GM12878 (cell line): ENCODE data around the gene NKAIN2. TPM values are rescaled to one million over a fixed set of nuclear protein-coding genes. Genes with fewer than 3 reads are reported as not detected.

Experiments
- ATAC-seq: fragments of 200-7000 bp; cut with Tn5 transposase; 3 replicates; pipeline ENCODE4 v1.9.1; 2020; ENCODE audit warnings: mild to moderate bottlenecking, moderate library complexity
- BruUV-seq: library from RNA; stranded (reverse); fragments of 400-500 nt; replicated peaks from 2 replicates; lab custom pipeline; 2021; lab: Mats Ljungman, UMichigan
- CTCF ChIA-PET: fragments of 300-600 bp; sonication (Branson Sonifier 250); formaldehyde crosslinking; extraction: SDS; loops from one replicate; lab custom pipeline; 2021; ENCODE audit warnings: inconsistent platforms; lab: Yijun Ruan, JAX
- POLR2A ChIA-PET: fragments of 350-600 bp; formaldehyde crosslinking; extraction: SDS; loops from one replicate; lab custom pipeline; 2021; ENCODE audit warnings: inconsistent platforms; lab: Charles Lee
- RAD21 ChIA-PET: fragments of 300-600 bp; sonication (Branson Sonifier 250); formaldehyde crosslinking; loops from one replicate; lab custom pipeline; 2023; ENCODE audit warnings: antibody characterized with exemption; ENCODE audit not compliant: unreplicated experiment; lab: Charles Lee
- SMC1A ChIA-PET: fragments of 300-600 bp; sonication (Branson Sonifier 250); formaldehyde crosslinking; loops from one replicate; lab custom pipeline; 2023; ENCODE audit not compliant: unreplicated experiment, uncharacterized antibody; lab: Charles Lee
- DNase-seq: peaks from one replicate; pipeline ENCODE4 v3.0.0-alpha.2; 2011; ENCODE audit warnings: low read depth, low spot score
- FAIRE-seq: peaks from 3 replicates; lab custom pipeline; 2011; peaks lifted over from hg19 to GRCh38; lab: Jason Lieb, UNC
- H2AFZ ChIP-seq: 2 replicates; pipeline ENCODE4 v1.6.0; 2011; ENCODE audit warnings: low read depth, low read length, control low read depth; ENCODE audit not compliant: control insufficient read depth
- H3K27ac ChIP-seq: 2 replicates; pipeline ENCODE4 v1.5.1; 2011; ENCODE audit warnings: control low read depth; ENCODE audit not compliant: control insufficient read depth, insufficient read depth
- H3K27me3 ChIP-seq, 2 experiments: replicated peaks in 1 of 2; 2 replicates each; pipeline versions ENCODE4 v1.6.0 to v1.6.1; 2011; ENCODE audit warnings: low read length in 1 of 2; ENCODE audit not compliant: control insufficient read depth in 2 of 2, insufficient read depth in 2 of 2
- H3K36me3 ChIP-seq, 2 experiments: 2 replicates each; pipeline ENCODE4 v1.5.1; 2011; ENCODE audit warnings: low read length in 1 of 2; ENCODE audit not compliant: control insufficient read depth in 2 of 2, insufficient read depth in 2 of 2
- H3K4me1 ChIP-seq: 2 replicates; pipeline ENCODE4 v1.6.1; 2011; ENCODE audit warnings: mild to moderate bottlenecking, low read length, moderate library complexity, mixed read lengths; ENCODE audit not compliant: control insufficient read depth, insufficient read depth
- H3K4me2 ChIP-seq: 2 replicates; pipeline ENCODE4 v1.6.0; 2011; ENCODE audit warnings: control low read depth; ENCODE audit not compliant: control insufficient read depth, insufficient read depth
- H3K4me3 ChIP-seq: fragments of 200-600 bp; sonication (generic); 2 replicates; pipeline ENCODE4 v1.5.1; 2016
- H3K79me2 ChIP-seq: 2 replicates; pipeline ENCODE4 v1.6.0; 2011; ENCODE audit warnings: low read length; ENCODE audit not compliant: control insufficient read depth, insufficient read depth
- H3K9ac ChIP-seq: 2 replicates; pipeline ENCODE4 v1.8.0; 2011; ENCODE audit warnings: low read length, control low read depth, mixed read lengths; ENCODE audit not compliant: control insufficient read depth, insufficient read depth
- H3K9me3 ChIP-seq: replicated peaks from 3 replicates; pipeline ENCODE4 v1.5.1; 2011; ENCODE audit warnings: mild to moderate bottlenecking, low read length; ENCODE audit not compliant: control insufficient read depth, insufficient read depth
- H4K20me1 ChIP-seq: 2 replicates; pipeline ENCODE4 v1.6.0; 2011; ENCODE audit not compliant: control insufficient read depth, insufficient read depth
- BMI1 ChIP-seq: fragments of 450-650 bp; IDR thresholded peaks from 2 replicates; pipeline ENCODE4 v1.6.1; 2016; ENCODE audit warnings: mild to moderate bottlenecking, moderate library complexity, borderline replicate concordance
- CREM ChIP-seq: IDR thresholded peaks from 2 replicates; pipeline ENCODE4 v1.6.1; 2014; ENCODE audit warnings: antibody characterized with exemption, low read depth
- EP300 ChIP-seq, 2 experiments: fragments of 150-350 bp in 1 of 2; IDR thresholded peaks; 2 replicates each; pipeline ENCODE4 v1.6.1; 2011 to 2012; ENCODE audit warnings: low read depth in 2 of 2, low read length in 2 of 2, borderline replicate concordance in 1 of 2, improper control_type of control experiment in 1 of 2, inconsistent platforms in 1 of 2; ENCODE audit not compliant: control insufficient read depth in 1 of 2
- ETV6 ChIP-seq, 2 experiments: fragments of 450-650 bp in 1 of 2; IDR thresholded peaks in 1 of 2; conservative IDR thresholded peaks in 1 of 2; 2 replicates each; pipeline ENCODE4 v1.6.1; 2014; ENCODE audit warnings: antibody characterized with exemption in 1 of 2, borderline replicate concordance in 1 of 2, low read depth in 1 of 2, mild to moderate bottlenecking in 1 of 2, moderate library complexity in 1 of 2
- GABPA ChIP-seq: IDR thresholded peaks from 2 replicates; pipeline ENCODE4 v1.6.1; 2014; ENCODE audit warnings: antibody characterized with exemption, low read depth, mild to moderate bottlenecking, inconsistent platforms
- IKZF1 ChIP-seq: fragments of 450-650 bp; conservative IDR thresholded peaks from 2 replicates; pipeline ENCODE4 v1.6.1; 2017; ENCODE audit warnings: antibody characterized with exemption, mild to moderate bottlenecking
- KAT2A ChIP-seq: conservative IDR thresholded peaks from 2 replicates; pipeline ENCODE4 v1.6.1; 2011; ENCODE audit warnings: low read depth, low read length; ENCODE audit not compliant: control insufficient read depth
- MEF2A ChIP-seq: IDR thresholded peaks from 2 replicates; pipeline ENCODE4 v1.6.1; 2011; ENCODE audit warnings: low read depth, mild to moderate bottlenecking, low read length, moderate library complexity; ENCODE audit not compliant: insufficient read depth
- MXI1 ChIP-seq: fragments of 150-350 bp; IDR thresholded peaks from 2 replicates; pipeline ENCODE4 v1.6.1; 2011; ENCODE audit warnings: low read depth, mild to moderate bottlenecking, inconsistent platforms, low read length, improper control_type of control experiment
- NFIC ChIP-seq: IDR thresholded peaks from 2 replicates; pipeline ENCODE4 v1.6.1; 2012; ENCODE audit warnings: low read depth, mild to moderate bottlenecking, inconsistent platforms, low read length, moderate library complexity
- POU2F2 ChIP-seq: IDR thresholded peaks from 3 replicates; pipeline ENCODE4 v1.6.1; 2011; ENCODE audit warnings: low read depth, mild to moderate bottlenecking, low read length, borderline replicate concordance
- RUNX3 ChIP-seq: IDR thresholded peaks from 2 replicates; pipeline ENCODE4 v1.6.1; 2012; ENCODE audit warnings: low read length, inconsistent platforms
- SMAD1 ChIP-seq: fragments of 450-650 bp; IDR thresholded peaks from 2 replicates; pipeline ENCODE4 v1.6.1; 2018; ENCODE audit warnings: mild to moderate bottlenecking, low read depth; ENCODE audit not compliant: partially characterized antibody
- SREBF1 ChIP-seq: IDR thresholded peaks from 2 replicates; pipeline ENCODE4 v1.6.1; 2012; ENCODE audit warnings: mild to moderate bottlenecking, low read length
- ZNF207 ChIP-seq: fragments of 450-650 bp; IDR thresholded peaks from 2 replicates; pipeline ENCODE4 v1.6.1; 2014; ENCODE audit warnings: antibody characterized with exemption, mild to moderate bottlenecking, borderline replicate concordance
- ZNF274 ChIP-seq: IDR thresholded peaks from one replicate; pipeline ENCODE4 v1.8.0; 2011; ENCODE audit not compliant: insufficient read length, insufficient read depth
- WGBS: methylation state at CpG from one replicate; pipeline ENCODE4 v1.1.6; 2016; ENCODE audit warnings: low lambda C conversion rate; ENCODE audit not compliant: insufficient replicate concordance, insufficient coverage; ENCODE audit errors: missing lambda C conversion rate; 5-methylcytosine and 5-hydroxymethylcytosine counted together
- in situ Hi-C: fragments of 300-500 bp; cut with MboI; formaldehyde crosslinking; loops from 9 replicates; pipeline ENCODE4 v1.14.3; 2018; ENCODE audit warnings: mixed read lengths
- intact Hi-C: fragments of 100-400 bp; cut with micrococcal nuclease; formaldehyde crosslinking; loops from one replicate; pipeline ENCODE4 v1.14.2; 2022; ENCODE audit not compliant: unreplicated experiment
- polyA plus RNA-seq, 11 experiments: library from polyadenylated mRNA; depleted of rRNA in 4 of 11; unstranded in 6 of 11; stranded (reverse) in 5 of 11; fragments of >200 nt; fragmentation: Nextera tagmentation in 4 of 11; fragmentation: Illumina TruSeq in 1 of 11; extraction: Ambion mirVana in 4 of 11; extraction: Trizol in 1 of 11; gene quantifications; 1 replicate in 1 of 11; 2 replicates in 10 of 11; pipeline versions ENCODE4 v1.2.1 to v1.2.3, GENCODE V29; 2011 to 2016; ENCODE audit warnings: inconsistent platforms in 2 of 11, missing spikeins in 2 of 11, low read depth in 1 of 11
- total RNA-seq, 4 experiments: library from RNA; depleted of rRNA in 3 of 4; stranded (reverse); fragments of >200 nt in 3 of 4; fragmentation: Illumina TruSeq in 1 of 4; extraction: Trizol in 1 of 4; gene quantifications; 2 replicates each; pipeline versions ENCODE4 v1.2.1 to v1.2.3, GENCODE V29; 2013 to 2021
- TF ChIP-seq, protein P1 (sequence below): IDR thresholded peaks from 2 replicates; pipeline ENCODE4 v1.6.1; 2012; ENCODE audit warnings: improper control_type of control experiment, low read depth, low read length; ENCODE audit not compliant: insufficient replicate concordance
- TF ChIP-seq, protein P2 (sequence below): fragments of 450-650 bp; IDR thresholded peaks from 2 replicates; pipeline ENCODE4 v1.6.1; 2014; ENCODE audit warnings: mild to moderate bottlenecking

The NKAIN2 gene
- total and polyA plus RNA-seq, 10 of the 15 experiments (the other 5 are each of a cell fraction or from before 2014, with no cell fraction given), result not detected

DNA sequence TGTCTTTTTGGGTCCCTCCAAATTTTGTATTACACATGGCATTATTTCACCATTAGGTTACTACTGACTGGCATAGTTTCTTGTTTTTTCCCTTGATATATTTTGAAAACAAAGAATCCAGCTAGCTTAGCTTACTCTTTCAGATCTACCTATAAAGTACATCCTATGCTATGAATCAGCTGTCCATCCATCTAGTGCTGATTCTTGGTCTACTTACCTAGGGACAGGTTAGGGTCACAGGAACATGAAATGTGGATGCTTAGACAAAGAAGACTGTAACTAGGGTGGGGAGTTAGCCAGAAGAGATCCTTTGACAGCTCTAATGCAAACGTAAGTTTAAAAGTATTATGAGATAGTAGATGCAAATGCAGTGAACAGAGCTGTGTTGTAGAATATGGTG, 91.7 kb downstream of the NKAIN2 start (continued):
- TF ChIP-seq, protein P1, sequence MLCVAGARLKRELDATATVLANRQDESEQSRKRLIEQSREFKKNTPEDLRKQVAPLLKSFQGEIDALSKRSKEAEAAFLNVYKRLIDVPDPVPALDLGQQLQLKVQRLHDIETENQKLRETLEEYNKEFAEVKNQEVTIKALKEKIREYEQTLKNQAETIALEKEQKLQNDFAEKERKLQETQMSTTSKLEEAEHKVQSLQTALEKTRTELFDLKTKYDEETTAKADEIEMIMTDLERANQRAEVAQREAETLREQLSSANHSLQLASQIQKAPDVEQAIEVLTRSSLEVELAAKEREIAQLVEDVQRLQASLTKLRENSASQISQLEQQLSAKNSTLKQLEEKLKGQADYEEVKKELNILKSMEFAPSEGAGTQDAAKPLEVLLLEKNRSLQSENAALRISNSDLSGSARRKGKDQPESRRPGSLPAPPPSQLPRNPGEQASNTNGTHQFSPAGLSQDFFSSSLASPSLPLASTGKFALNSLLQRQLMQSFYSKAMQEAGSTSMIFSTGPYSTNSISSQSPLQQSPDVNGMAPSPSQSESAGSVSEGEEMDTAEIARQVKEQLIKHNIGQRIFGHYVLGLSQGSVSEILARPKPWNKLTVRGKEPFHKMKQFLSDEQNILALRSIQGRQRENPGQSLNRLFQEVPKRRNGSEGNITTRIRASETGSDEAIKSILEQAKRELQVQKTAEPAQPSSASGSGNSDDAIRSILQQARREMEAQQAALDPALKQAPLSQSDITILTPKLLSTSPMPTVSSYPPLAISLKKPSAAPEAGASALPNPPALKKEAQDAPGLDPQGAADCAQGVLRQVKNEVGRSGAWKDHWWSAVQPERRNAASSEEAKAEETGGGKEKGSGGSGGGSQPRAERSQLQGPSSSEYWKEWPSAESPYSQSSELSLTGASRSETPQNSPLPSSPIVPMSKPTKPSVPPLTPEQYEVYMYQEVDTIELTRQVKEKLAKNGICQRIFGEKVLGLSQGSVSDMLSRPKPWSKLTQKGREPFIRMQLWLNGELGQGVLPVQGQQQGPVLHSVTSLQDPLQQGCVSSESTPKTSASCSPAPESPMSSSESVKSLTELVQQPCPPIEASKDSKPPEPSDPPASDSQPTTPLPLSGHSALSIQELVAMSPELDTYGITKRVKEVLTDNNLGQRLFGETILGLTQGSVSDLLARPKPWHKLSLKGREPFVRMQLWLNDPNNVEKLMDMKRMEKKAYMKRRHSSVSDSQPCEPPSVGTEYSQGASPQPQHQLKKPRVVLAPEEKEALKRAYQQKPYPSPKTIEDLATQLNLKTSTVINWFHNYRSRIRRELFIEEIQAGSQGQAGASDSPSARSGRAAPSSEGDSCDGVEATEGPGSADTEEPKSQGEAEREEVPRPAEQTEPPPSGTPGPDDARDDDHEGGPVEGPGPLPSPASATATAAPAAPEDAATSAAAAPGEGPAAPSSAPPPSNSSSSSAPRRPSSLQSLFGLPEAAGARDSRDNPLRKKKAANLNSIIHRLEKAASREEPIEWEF, result no peak
- TF ChIP-seq IKZF1 (no peak), RUNX3 (no peak), MXI1 (no peak), EP300 (IDR thresholded peaks at IDR 0.05; ENCODE audit: borderline replicate concordance in 1 of 2, control insufficient read depth in 1 of 2, low read depth in 2 of 2, low read length in 2 of 2) (no peak)
- TF ChIP-seq, protein P2, sequence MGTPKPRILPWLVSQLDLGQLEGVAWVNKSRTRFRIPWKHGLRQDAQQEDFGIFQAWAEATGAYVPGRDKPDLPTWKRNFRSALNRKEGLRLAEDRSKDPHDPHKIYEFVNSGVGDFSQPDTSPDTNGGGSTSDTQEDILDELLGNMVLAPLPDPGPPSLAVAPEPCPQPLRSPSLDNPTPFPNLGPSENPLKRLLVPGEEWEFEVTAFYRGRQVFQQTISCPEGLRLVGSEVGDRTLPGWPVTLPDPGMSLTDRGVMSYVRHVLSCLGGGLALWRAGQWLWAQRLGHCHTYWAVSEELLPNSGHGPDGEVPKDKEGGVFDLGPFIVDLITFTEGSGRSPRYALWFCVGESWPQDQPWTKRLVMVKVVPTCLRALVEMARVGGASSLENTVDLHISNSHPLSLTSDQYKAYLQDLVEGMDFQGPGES, result no peak

DNA sequence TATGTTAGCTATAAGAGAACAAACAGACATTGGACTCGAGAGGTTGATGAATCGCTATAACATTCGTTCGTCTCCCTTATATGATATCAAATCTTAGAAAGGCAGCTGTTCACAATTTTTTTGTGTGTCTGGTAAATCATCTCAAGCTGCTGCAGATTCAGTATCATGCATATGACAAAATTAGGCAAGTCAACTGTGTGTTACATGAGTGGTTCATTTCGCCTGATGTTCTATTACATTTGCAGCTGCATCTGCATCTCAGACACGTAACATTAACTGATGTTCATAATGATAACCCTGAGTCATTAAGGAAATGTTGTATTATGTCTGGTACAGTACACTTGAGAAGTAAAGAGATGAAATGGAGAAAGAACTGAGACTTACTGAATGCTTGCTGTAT, 92.1 kb downstream of the NKAIN2 start:
- no TSS peak for BruUV-seq
- in situ Hi-C loops, result no loop called here
- Histone ChIP-seq H2AFZ (no peak overlapping the region), H3K9ac (no peak overlapping the region), H3K4me1 (no peaks in the 10 kb centered on the region), H3K79me2 (no peaks in the 10 kb centered on the region), H3K27ac (no peak overlapping the region), H3K27me3 (no peaks in the 10 kb centered on the region), H3K4me3 (no peak overlapping the region), H3K4me2 (no peak overlapping the region), H3K9me3 (no peaks in the 10 kb centered on the region), H4K20me1 (no peaks in the 10 kb centered on the region), H3K36me3 (no peaks in the 10 kb centered on the region)
- no peak for DNase-seq
- ATAC-seq, result no peak
- ChIA-PET SMC1A (no interaction called here), CTCF (no interaction called here), POLR2A (no interaction called here), RAD21 (no interaction called here)
- intact Hi-C loops, result no loop called here
- FAIRE-seq, result no peak
- 30% methylated on average over 6 of the region's 6 CpGs for WGBS
- TF ChIP-seq ETV6 (conservative IDR thresholded peaks at IDR 0.05 in 1 of 2, IDR thresholded peaks at IDR 0.05 in 1 of 2; ENCODE audit: borderline replicate concordance in 1 of 2, low read depth in 1 of 2) (no peak), SMAD1 (no peak), ZNF207 (no peak), BMI1 (no peak), KAT2A (no peak), POU2F2 (no peak), ZNF274 (no peak), MEF2A (no peak), CREM (no peak), GABPA (no peak), SREBF1 (no peak), NFIC (no peak)
